ENCODE data around the gene INPPL1. TPM values are rescaled to one million over a fixed set of nuclear protein-coding genes. Genes with fewer than 3 reads are reported as not detected.

INPPL1 gene
- total RNA-seq, 1 experiment from 2014 or later, result 90.2 TPM

GRCh38 chr11:72240461-72241290 lies 16.1 kb downstream of the INPPL1 start:
- no peaks in the 10 kb centered on the region for H3K9me3 Mint-ChIP-seq (ENCODE audit: unreplicated experiment)
- POLR2A ChIA-PET, result interaction anchor here (0.7 to 0.9 kb wide), 5 partner anchors 17 to 442 kb away, joined by 3 read pairs; no protein-coding TSS in a partner anchor

GRCh38 chr11:72241291-72241781 lies 16.8 kb downstream of the INPPL1 start:
- Mint-ChIP-seq H3K36me3 (ENCODE audit: insufficient read depth, unreplicated experiment) (peaks cover 28% of the 10 kb centered on the region), H3K4me3 (ENCODE audit: unreplicated experiment) (no peak overlapping the region), H3K9me3 (ENCODE audit: unreplicated experiment) (no peaks in the 10 kb centered on the region), H3K4me1 (ENCODE audit: insufficient read depth, unreplicated experiment) (peaks cover 9% of the 10 kb centered on the region), H3K27ac (ENCODE audit: low read depth, unreplicated experiment) (no peak overlapping the region), H3K27me3 (ENCODE audit: insufficient read depth, unreplicated experiment) (no peaks in the 10 kb centered on the region)
- TF ChIP-seq CTCF (IDR thresholded peaks at IDR 0.05; ENCODE audit: unreplicated experiment), result no peak
- DNase-seq (ENCODE audit: unreplicated experiment), result no peak
- BruUV-seq (replicated peaks), result no TSS peak
- ChIA-PET CTCF (no interaction called here), POLR2A (interaction anchor here (0.7 to 0.9 kb wide), 3 partner anchors 45 to 441 kb away, joined by 3 read pairs; no protein-coding TSS in a partner anchor)
- intact Hi-C loops (cut with micrococcal nuclease), result no loop called here

More at GRCh38 chr11:72240461-72241290, 16.1 kb downstream of the INPPL1 start:
- intact Hi-C loops (cut with micrococcal nuclease), result no loop called here
- Mint-ChIP-seq H3K36me3 (ENCODE audit: insufficient read depth, unreplicated experiment) (peaks cover 33% of the 10 kb centered on the region), H3K27me3 (ENCODE audit: insufficient read depth, unreplicated experiment) (no peaks in the 10 kb centered on the region), H3K4me1 (ENCODE audit: insufficient read depth, unreplicated experiment) (peaks cover 9% of the 10 kb centered on the region), H3K4me3 (ENCODE audit: unreplicated experiment) (peak overlapping the region; percentile 61), H3K27ac (ENCODE audit: low read depth, unreplicated experiment) (no peak overlapping the region)
- TF ChIP-seq CTCF (IDR thresholded peaks at IDR 0.05; ENCODE audit: unreplicated experiment), result no peak
- CTCF ChIA-PET, result interaction anchor here (0.5 to 1.0 kb wide), 4 partner anchors 91 to 235 kb away, joined by 3 to 5 read pairs (median 3); no protein-coding TSS in a partner anchor
- no peak for DNase-seq (ENCODE audit: unreplicated experiment)
- no TSS peak for BruUV-seq (replicated peaks)

- Mint-ChIP-seq H3K36me3 (ENCODE audit: insufficient read depth, unreplicated experiment) (peaks cover 21% of the 10 kb centered on the region), H3K4me3 (ENCODE audit: unreplicated experiment) (no peak overlapping the region), H3K27me3 (ENCODE audit: insufficient read depth, unreplicated experiment) (no peaks in the 10 kb centered on the region), H3K4me1 (ENCODE audit: insufficient read depth, unreplicated experiment) (peaks cover 9% of the 10 kb centered on the region), H3K27ac (ENCODE audit: low read depth, unreplicated experiment) (no peak overlapping the region), H3K9me3 (ENCODE audit: unreplicated experiment) (no peaks in the 10 kb centered on the region)
- POLR2A ChIA-PET, result no interaction called here
- no TSS peak for BruUV-seq (replicated peaks)
- DNase-seq (ENCODE audit: unreplicated experiment), result no peak
- CTCF ChIA-PET, result no interaction called here
- intact Hi-C loops (cut with micrococcal nuclease), result no loop called here
- TF ChIP-seq CTCF (IDR thresholded peaks at IDR 0.05; ENCODE audit: unreplicated experiment), result no peak
These were observed 17.6 kb downstream of the INPPL1 start for GRCh38 chr11:72242141-72242540.

GRCh38 chr11:72243173-72244059 lies 18.8 kb downstream of the INPPL1 start:
- Mint-ChIP-seq H3K27me3 (ENCODE audit: insufficient read depth, unreplicated experiment) (no peaks in the 10 kb centered on the region), H3K4me3 (ENCODE audit: unreplicated experiment) (no peak overlapping the region), H3K9me3 (ENCODE audit: unreplicated experiment) (no peaks in the 10 kb centered on the region), H3K4me1 (ENCODE audit: insufficient read depth, unreplicated experiment) (peaks cover 9% of the 10 kb centered on the region), H3K27ac (ENCODE audit: low read depth, unreplicated experiment) (no peak overlapping the region), H3K36me3 (ENCODE audit: insufficient read depth, unreplicated experiment) (peaks cover 11% of the 10 kb centered on the region)
- BruUV-seq (replicated peaks), result no TSS peak
- intact Hi-C loops (cut with micrococcal nuclease), result no loop called here
- ChIA-PET POLR2A (no interaction called here), CTCF (interaction anchor here (0.6 to 1.2 kb wide), 3 partner anchors 137 to 219 kb away, joined by 3 to 5 read pairs (median 4); no protein-coding TSS in a partner anchor)
- DNase-seq (ENCODE audit: unreplicated experiment), result no peak
- no peak for TF ChIP-seq CTCF (IDR thresholded peaks at IDR 0.05; ENCODE audit: unreplicated experiment)
